Stimulated activated CD8-positive, alpha-beta memory T cell treated with anti-CD3 and anti-CD28 coated beads, Interleukin-15, amount 100 ng/mL, for 1 hour (primary cell): Measurements from ENCODE around the gene GPR135.
"Not testable (repeated sequence)": the region's sequence is repeated elsewhere in the genome, so short reads cannot be mapped to it uniquely, and the experiment has no call there.

Source experiments
- DNase-seq: peaks from one replicate; pipeline ENCODE4 v3.0.0-alpha.2; 2020; ENCODE audit warnings: low read depth

The GPR135 gene

DNA sequence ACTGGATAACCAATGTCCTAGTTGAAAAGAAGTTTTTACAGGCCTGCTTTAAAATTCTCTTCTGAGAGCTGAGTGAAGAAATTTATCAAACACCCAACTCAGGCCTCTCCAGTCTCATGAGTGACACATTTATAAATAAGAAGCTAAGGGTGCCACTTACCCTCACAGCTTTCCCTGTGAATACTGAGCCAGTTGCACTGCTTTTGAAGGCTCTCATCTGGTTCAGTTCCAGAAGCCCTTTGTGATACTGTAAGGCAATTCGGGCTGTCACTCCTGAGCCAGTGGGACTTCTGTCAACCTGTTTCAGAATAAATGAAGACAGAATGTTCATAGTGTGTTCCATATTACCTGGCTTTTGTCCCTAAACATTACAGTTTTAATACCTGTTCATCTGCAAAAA, 10.5 kb upstream of the GPR135 start:
- no peak for DNase-seq

DNA sequence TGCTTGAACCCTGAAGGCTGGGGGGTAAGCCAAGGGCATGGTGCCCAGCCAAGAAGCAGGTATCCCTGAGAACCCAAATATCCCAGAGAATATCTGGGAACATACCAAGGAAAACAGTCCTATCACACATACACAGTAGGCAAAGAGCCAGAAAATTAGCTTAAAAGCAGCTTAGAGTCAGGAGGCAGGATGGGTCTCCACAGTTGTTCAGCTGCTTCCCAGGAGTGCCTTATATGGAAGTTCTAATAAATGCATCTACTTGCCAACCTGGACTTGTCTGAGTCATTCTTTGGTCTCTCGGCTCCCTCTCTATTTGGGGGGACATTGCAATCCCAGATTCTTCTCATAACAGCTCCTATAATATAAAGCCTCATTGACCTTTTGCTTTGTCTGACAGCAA, 9.0 kb upstream of the GPR135 start:
- no peak for DNase-seq

DNA sequence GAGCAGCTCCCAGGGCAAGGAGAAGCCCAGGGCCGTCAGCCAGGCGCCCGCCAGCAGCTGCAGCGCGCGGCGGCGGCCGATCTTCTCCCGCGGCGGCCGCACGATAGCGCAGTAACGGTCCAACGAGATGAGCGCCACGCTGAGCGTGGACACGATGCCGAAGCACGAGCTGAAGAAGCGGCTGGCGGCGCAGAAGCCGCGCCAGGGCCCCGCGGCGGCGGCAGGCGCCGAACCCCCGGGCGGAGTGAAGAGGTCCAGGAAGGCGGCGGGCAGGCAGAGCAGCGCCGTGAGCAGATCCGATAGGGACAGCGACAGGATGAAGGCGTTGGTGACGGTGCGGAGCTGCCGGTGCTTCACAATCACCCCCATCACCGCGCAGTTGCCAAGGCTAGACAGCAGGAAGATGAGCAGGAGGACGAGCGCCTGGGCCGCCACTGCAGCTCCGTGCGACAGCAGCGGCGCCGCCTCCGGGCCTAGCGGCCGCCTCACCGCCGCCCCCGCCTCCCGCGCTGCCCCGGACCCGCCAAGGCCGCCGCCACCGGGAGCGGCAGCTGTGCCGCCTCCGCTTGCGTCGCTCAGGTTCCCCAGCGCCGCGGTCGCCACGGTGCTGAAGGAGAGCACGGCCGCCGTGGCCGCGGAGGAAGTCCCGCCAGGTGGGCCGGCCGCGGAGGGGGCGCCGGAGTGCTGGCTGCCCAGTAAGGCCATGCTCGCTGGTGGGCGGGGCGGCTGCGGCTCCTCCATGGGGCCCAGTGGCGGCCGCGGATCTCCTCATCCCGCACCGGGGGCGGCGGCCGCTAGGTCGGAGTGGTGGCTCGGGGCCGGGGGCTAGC, 479 bp downstream of the GPR135 start:
- DNase-seq = no peak

DNA sequence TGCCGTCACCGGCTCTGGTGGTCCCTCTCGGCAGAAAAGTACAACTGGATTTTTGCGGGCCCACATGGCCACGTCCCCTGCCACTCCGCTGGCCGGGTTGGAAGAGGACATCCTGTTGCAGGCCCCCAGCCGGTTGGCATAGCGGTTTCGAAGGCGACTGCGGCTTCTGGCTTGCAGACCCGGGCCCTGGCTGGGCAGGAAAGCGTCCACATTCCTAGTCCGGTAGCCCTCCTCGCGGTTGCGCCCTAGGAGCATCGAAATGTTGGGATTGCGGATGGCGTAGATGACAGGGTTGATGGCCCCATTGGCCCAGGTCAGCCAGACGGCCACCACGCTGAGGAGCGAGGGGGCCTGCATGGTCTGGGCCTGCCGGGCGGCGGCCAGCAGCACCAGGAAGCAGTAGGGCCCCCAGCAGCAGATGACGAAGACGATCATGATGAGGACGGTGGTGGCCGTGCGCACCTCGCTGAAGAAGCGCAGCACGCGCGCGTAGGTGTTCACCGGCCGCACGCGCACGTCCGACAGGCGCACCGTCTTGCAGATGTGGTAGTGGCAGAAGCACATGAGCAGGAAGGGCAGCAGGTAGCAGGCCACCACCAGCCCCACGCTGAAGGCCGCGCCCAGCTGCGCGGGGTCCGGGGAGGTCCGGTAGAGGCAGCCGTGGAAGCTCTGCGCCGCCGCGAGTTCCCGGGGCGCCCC, 1.2 kb downstream of the GPR135 start:
- no peak for DNase-seq

DNA sequence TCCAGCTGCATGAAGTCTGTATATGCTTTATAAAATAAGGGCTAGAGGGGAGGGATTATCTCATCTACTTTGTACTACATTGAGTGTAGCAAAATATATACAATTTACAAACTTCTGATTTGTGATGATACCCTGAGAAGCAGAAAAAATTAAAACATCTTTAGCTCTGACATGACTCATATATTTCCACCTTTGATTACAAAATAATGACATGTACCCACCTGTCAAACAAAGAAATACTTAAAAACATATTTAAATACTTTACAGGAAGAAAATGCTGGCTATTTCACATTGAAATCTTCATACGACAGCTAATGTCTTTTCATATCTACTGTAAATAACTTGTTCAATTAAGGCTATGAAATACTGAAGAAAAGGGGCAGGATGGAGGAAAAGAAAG, 3.3 kb downstream of the GPR135 start:
- DNase-seq = no peak

DNA sequence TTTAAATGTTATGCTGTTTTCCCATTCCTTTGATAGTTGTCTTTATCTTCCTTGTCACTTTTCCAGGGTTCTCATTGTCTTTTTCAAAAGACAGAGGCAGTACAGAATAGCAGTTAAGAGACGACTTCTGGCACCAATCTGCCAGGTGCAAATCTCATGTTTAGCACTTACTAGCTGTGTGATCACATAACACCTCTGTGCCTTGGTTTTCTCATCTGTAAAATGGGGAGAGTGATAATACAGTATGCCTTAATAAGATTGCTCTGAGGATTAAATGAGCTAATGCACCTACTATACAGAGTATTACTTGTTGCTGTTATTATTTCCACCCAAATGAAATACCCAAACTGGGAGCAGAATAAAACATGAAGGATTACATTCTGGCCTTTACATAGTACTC, 4.8 kb downstream of the GPR135 start:
- DNase-seq = no peak

DNA sequence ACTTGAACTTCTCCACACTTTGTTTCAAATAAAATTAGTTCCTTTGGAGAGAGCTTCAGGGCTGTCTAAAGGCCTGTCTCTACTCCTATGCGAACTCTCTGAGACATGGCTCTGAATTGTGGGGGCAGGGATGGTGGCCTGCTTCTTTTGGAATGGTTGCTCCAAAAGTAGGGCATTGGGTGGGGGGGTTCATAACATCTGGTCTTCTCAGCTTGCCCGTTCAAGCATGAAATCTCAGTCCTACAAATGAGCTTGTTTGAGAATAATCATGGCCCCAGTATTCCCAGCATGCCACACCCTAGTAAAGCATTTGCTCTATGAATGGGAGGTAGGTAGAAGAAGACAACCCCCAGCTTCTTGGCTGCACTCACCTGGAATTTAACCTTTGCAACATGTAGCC, 6.7 kb downstream of the GPR135 start:
- DNase-seq = no peak

DNA sequence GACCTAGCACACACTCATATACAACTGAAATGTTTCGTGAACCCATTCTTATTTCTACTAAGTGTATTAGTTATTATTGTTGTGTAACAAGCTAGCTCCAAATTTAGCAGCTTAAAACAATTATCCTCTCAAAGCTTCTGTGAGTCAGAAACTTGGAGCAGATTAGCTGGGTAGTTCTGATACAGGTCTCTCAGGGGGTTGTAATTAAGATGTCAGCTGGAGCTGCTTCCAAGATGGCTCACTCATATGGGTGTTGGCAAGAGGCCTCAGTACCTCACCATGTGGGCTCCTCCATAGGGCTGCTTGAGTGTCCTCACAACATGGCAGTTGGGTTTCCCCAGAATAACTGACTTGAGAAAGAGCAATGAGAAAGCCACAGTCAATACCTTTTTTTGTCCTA, 9.8 kb downstream of the GPR135 start:
- no peak for DNase-seq

DNA sequence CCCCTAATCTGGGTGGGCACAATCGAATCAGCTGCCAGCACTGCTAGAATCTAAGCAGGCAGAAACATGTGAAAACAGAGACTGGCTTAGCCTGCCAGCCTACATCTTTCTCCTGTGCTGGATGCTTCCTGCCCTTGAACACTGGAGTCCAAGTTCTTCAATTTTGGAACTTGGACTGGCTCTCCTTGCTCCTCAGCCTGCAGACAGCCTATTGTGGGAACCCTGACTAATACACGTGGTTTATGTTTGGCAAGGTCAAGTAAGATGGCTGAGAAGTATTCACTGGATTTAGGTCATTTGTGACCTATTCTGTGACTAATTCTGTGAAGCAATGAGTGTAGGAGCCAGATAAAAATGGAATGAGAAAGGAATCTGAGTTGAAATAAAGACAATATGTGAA, 11.0 kb downstream of the GPR135 start:
- no peak for DNase-seq

DNA sequence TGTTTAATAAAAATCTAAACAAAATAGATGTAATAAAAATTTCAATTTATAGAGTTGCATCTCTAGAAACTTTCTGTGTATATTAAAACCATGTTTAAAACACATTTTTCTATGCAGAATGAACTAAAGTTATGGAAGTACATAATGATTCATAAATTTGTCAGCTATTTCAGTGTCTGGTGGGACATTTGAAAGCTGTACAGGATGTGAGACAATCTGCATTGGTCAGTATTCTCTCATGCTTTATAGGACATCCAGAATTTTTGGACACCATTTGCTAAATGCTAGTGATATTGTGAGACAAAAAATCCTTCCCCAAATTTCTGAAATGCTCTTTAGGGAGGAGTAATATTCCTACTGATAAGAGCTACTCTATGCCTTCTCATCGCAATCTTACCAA, 13.3 kb downstream of the GPR135 start:
- DNase-seq = no peak

DNA sequence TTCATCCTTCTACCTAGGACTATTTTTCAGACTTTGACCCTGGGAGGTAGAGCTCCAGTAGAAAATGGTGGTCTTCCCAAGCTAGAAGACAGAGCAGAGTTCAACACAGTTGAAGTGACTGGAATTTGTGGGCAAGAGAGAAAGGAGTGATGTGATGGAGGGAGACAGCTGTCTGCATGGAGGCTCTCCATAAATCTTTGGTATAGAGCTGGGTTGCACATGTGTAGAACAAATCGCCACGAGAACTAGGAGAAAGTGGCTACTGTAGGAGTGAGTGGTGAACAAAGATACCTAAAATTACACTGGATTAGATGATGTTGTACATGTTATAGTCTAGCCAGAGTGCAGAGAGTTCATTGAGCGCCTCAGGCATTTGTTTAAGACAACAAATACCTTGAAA, 14.5 kb downstream of the GPR135 start:
- no peak for DNase-seq

DNA sequence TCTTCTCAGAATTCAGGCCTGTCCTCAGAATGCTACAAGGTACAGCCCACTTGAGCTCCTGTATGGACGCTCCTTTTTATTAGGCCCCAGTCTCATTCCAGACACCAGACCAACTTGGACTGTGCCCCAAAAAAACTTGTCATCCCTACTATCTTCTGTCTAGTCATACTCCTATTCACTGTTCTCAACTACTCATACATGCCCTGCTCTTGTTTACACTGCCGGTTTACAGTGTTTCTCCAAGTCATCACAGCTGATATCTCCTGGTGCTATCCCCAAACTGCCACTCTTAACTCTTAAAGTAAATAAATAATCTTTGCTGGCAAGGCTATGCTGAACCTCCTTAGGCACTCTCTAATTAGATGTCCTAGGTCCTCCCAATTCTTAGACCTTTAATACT, 16.5 kb downstream of the GPR135 start:
- not testable (repeated sequence) for DNase-seq

DNA sequence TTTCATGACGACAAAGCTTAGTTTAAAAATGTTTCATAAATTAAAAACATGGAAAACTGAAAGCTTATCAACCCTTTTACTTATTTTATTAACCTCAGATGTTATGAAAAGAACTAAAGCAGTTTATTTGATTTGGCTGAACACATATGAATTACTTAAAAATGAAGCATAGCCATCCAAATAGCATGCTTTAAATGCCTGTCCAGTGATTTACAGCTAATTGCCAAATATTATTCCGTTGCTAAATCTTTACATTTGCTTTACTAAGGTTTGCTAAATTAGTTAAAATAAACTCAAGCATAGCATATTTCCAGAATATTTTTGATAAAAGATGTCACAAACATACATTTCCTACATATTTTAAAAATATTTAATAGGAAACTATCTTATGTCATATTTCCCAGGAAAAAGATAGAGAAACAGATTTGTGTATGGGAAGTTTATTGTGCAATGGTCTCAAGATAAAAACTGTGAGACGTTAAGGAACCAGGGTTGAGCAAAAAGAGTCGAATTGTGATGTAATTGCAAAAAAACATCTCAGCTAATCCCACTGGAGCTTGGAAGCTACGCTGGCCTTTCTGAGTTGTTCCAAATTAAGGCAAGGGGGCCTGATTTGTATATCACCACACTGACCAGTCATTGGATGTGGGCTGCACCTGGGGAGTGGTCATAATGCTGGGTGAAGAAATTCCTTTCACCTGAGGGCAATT, 25.8 kb downstream of the GPR135 start:
- DNase-seq = no peak

DNA sequence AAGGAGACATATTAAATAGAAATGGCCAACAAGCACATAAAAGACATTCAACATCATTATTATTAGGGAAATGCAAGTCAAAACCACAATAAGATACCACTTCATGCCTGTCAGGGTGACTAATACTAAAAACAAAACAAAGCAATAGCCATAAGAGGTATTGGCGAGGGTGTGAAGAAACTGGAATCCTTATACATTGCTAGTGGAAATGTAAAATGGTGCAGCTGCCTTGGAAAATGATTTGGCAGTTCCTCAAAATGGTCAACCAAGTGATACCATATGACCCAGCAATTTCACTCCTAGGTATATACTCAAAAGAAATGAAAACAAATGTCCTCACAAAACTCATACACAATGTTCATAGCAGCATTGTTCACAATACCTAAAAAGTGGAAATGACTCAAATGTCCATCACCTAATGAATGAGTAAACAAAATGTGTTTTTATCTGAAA, 27.0 kb downstream of the GPR135 start:
- DNase-seq = no peak

DNA sequence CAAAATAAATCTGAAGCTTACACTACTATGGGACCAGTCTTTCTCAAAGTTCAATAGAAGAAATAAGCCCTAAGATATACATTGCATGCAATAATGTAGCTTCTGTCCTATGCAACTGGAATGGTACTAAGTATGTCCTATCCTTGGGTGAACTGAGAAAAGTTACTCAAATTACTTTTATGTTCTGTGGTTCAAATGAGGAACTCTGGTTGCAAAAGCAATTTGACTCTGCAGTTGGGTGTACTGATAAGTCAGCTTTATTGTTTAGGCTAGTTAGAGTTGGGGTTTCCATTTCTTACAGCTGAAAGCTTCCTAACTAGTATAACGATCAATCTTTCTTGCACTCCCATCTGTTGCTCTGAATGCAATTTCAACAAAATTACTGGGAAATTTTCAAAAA, 29.2 kb downstream of the GPR135 start:
- DNase-seq = no peak

DNA sequence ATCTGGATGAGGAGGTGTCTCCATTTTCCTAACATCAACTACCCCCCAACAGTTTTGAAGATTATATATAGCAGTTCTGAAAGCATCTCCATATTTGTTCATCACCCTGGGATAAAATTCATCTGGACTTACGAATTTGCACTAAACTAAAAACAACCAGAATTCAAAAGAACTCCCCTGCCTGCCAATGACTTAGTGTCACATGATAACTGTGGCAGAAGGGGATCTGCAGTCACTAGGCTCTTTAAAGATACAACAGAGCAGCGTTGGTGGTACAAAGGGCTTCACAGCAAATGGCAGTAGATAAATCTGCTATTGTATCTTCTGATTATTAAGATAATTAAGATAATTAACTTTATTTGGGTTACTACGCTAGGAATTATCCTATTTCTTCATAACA, 30.1 kb downstream of the GPR135 start:
- no peak for DNase-seq

DNA sequence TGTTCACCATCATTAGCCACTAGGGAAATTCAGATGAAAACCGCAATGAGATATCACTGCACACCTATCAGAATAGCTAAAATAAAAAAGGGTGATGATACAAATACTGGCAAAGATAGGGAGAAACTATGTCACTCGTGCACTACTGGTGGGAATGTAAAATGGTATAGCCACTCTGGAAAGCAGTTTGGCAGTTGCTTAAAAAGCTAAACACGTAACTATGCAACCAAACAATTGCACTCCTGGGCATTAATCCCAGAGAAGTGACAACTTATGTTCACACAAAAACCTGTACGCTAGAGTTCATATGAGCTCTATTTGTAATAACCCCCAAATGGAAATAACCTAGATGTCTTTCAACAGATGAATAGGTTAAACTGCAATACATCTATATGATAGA, 35.4 kb downstream of the GPR135 start:
- DNase-seq = no peak

DNA sequence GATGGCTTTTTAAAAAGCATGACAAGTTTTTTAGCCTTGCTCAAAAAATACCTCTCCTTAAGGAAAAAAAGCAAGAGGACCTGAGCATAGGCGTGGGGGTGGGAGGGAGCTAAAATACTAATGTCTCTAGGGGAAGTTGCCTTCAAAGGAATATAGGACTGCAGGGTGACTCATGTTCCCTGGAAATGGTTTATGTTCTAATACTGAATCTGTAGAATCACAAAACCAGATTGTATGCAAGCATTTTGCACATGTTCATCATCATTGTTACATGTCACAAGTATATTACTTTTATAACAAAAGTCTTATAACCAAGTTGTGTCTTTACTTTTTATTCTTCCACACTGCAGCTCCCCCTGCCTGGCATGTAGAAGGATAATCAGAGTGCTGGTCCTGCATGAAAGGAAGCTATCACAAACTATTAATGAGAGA, 36.6 kb downstream of the GPR135 start:
- DNase-seq = no peak

DNA sequence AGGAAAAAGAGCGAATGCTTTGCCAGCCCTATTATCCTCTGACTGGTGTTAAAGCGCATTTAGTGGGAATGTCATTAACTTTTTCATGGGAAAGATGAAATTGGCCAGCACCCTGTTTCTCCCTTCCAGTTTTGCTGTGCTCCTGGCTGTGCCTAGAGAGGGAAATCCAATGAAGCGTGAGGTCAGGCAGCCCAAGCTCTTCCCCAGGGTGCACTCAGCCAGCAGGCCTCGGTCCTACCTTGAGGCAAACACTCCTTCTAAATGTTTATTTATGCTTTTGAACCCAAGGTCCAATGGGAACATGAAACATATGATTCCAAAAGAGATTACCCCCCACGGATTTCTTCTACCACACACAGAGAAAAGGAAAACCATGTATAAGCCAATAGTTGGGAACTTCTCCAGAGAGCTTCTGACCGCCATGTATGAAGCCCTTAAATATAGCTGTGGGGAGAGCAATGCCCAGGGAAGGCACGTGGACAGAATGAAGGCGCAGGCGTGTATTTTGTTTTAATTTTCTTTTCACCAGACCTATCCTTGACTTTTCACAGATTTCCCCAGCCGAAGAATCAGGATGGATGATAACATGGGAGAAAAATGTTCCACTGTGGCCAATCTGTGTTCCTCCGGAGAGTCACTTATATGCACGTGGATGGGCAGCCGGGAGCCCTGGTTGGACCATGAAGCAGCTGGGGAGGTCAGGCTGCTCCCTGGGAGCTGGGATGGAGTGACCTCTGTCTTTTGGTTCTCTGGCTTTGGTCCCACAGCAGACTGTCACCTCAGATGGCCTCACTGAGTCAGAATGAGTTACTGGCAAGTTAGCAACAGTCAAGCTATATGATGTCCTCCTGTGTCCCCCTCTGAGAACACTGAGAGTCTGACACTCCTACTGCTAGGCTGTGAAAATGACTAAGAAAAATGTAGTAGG, 37.3 kb downstream of the GPR135 start:
- DNase-seq = no peak

DNA sequence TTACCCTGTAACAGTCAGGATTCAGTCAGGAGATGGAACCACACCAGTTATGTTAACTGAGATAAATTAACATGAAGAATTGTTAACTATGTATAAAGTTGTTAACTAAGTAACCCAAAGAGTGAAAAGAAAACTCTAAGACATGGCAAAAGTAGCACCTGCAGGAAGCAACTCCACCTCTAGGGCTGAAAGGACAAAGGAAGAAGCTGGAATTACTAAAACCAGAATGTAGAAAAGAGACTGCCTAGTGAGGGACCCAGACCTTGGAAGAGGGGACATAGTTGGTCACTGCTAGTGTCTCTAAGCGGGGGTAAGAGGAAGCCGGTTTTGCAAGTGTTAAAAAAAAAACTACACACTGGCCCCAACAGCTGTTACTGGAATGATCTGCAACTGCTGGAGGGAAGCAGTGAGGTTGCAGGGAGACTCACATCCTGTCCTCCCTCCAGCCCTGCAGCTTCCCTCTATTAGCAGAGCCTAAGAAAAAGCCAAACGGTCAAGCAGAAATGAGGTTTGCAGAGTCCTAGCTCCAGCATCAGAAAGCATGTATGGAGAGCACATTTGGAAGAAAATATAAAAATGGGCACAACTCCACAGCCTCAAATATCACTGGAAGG, 39.8 kb downstream of the GPR135 start:
- no peak for DNase-seq

DNA sequence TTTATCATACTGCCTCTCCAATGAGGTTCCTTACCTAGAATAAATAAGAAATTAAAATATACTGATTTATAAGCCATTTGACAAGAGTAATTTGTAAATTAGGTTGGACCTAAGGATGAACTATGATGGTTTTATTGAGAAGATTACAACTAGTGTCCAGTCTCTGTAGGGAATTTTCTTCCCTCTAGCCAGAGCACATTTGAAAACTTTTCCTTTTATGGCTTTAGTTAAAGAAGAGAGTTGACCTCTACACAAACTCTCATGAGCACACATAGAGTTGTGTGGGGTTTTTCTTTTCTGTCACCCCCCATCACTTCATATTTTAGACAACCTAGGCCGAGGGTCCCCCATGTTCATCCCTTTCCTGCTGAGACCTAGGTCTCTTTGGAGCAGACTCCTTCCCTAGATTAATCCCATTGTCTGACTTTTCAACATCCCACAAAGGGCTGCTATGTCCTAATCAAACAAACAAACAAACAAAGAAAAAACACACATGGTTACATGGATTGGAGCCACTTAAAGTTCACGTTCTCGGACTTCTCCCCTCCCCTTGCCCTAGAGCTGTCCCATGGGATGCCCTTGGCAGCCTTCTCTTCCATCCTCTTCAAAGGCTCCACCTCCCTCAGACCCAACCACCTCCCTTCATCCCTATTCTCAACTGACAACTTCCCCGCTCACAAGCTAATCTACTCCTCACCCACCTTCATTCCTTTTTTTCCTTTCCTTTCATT, 40.7 kb downstream of the GPR135 start:
- no peak for DNase-seq
